Inflammatory macrophage (primary cell): ENCODE results near the gene RFC2.

ENCODE experiments used
- DNase-seq, 2 donors: peaks; one replicate each; pipeline ENCODE4 v3.0.0-alpha.2; 2020 to 2022
- total RNA-seq, 18 experiments: gene quantifications; one replicate each; lab custom pipeline; 2026; ENCODE audit warnings: mixed read lengths in 6 of 18, inconsistent platforms in 2 of 18; lab: John Stamatoyannopoulos, UW

RFC2 gene
- 11.1 to 52.1 (median 34.4) reads per million in 18 experiments for total RNA-seq

GRCh38 chr7:74254129-74254857 lies at the start of gene RFC2:
Gene RFC2, minus strand, starts transcription at chr7:74254399. Its CDS starts 16 bp downstream, at chr7:74254383.
- DNase-seq: peak; percentile 98

- no peak for DNase-seq
These were observed 48.6 kb upstream of the RFC2 start for GRCh38 chr7:74302745-74303221.

GRCh38 chr7:74300926-74301325 lies 46.7 kb upstream of the RFC2 start:
- no peak for DNase-seq

- DNase-seq: peak; percentile 39 to 73
These were observed 45.2 kb upstream of the RFC2 start for GRCh38 chr7:74299401-74299800.

GRCh38 chr7:74297516-74298233 lies 43.5 kb upstream of the RFC2 start:
- DNase-seq: no peak

GRCh38 chr7:74294191-74294998 lies 40.2 kb upstream of the RFC2 start:
- no peak for DNase-seq

- DNase-seq: no peak
These were observed 39.3 kb upstream of the RFC2 start for GRCh38 chr7:74293577-74293908.

GRCh38 chr7:74292757-74293576 lies 38.8 kb upstream of the RFC2 start:
- no peak for DNase-seq

GRCh38 chr7:74291535-74291934 lies 37.3 kb upstream of the RFC2 start:
- no peak for DNase-seq

GRCh38 chr7:74290981-74291441 lies 36.8 kb upstream of the RFC2 start:
- no peak for DNase-seq

- no peak for DNase-seq
These were observed 36.4 kb upstream of the RFC2 start for GRCh38 chr7:74290553-74290950.

GRCh38 chr7:74289659-74290552 lies 35.7 kb upstream of the RFC2 start:
- peak in 1 of 2 donors; percentile 36 for DNase-seq

- DNase-seq: peak; percentile 67 to 88
These were observed 34.9 kb upstream of the RFC2 start, which contains the start of gene CLIP2 for GRCh38 chr7:74289018-74289658. Gene CLIP2, plus strand, starts transcription at chr7:74289407. Its CDS starts 28,140 bp downstream, at chr7:74317547.

- DNase-seq: no peak
These were observed 34.1 kb upstream of the RFC2 start for GRCh38 chr7:74288034-74288881.

GRCh38 chr7:74287303-74288033 lies 33.3 kb upstream of the RFC2 start:
- no peak for DNase-seq

- DNase-seq: no peak
These were observed 31.9 kb upstream of the RFC2 start for GRCh38 chr7:74286131-74286530.

- peak in 1 of 2 donors; percentile 28 for DNase-seq
These were observed 30.6 kb upstream of the RFC2 start for GRCh38 chr7:74284781-74285259.

GRCh38 chr7:74283858-74284447 lies 29.8 kb upstream of the RFC2 start:
- DNase-seq: peak in 1 of 2 donors; percentile 62
